NCI-H2029 (cell line): Measurements from ENCODE around the gene KIF20B.
A peak's percentile ranks its signal among the peaks of the same experiment; 100 is the strongest.

ENCODE experiments used
- DNase-seq: peaks from one replicate; lab custom pipeline; 2025; lab: John Stamatoyannopoulos, UW

The KIF20B gene, protein sequence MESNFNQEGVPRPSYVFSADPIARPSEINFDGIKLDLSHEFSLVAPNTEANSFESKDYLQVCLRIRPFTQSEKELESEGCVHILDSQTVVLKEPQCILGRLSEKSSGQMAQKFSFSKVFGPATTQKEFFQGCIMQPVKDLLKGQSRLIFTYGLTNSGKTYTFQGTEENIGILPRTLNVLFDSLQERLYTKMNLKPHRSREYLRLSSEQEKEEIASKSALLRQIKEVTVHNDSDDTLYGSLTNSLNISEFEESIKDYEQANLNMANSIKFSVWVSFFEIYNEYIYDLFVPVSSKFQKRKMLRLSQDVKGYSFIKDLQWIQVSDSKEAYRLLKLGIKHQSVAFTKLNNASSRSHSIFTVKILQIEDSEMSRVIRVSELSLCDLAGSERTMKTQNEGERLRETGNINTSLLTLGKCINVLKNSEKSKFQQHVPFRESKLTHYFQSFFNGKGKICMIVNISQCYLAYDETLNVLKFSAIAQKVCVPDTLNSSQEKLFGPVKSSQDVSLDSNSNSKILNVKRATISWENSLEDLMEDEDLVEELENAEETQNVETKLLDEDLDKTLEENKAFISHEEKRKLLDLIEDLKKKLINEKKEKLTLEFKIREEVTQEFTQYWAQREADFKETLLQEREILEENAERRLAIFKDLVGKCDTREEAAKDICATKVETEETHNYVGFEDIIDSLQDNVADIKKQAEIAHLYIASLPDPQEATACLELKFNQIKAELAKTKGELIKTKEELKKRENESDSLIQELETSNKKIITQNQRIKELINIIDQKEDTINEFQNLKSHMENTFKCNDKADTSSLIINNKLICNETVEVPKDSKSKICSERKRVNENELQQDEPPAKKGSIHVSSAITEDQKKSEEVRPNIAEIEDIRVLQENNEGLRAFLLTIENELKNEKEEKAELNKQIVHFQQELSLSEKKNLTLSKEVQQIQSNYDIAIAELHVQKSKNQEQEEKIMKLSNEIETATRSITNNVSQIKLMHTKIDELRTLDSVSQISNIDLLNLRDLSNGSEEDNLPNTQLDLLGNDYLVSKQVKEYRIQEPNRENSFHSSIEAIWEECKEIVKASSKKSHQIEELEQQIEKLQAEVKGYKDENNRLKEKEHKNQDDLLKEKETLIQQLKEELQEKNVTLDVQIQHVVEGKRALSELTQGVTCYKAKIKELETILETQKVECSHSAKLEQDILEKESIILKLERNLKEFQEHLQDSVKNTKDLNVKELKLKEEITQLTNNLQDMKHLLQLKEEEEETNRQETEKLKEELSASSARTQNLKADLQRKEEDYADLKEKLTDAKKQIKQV (N-terminal part only)

DNA sequence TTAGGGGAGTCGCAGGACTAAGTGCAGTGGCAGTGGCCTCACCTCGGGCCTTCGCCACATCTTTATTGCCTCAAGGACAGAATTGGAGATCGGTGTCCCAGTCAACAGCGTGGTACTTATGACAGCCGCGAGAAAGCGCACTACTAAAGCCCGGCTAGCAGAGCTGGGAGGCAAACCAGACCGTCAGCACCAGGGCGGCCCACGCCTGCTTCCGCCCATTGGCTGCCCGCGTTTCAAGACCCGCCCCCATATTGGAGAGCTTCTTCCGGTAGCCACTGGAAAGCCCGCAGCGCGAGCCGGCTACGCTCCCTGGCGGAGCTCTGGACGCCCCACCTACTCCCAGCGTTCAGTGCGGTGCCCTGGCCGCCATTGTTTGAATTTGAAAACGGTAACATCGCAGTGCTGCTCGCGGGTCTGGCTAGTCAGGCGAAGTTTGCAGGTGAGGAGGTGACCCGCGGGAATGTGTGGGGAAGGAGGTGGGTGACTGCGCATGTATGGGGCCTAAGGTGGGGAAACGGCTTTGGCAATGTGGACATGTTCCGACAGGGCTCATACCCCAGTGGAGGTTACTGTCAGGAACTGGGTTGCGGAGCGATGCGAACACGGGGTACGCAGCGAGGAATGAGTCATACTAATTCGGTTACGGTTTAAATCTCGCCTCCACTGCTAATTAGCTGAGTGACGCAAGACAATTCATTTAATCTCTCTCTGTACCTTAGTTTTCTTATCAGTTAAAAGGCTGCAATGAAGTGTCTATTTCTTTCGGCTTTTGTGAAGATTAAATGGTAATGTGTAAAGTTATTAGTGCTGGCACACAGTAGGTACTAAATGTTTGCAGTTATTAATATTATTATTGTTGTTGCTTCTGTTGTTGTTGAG, at the start of gene KIF20B:
KIF20B (plus strand) TSS at position 349 of the 879 bp plus-strand sequence. CDS start 3,705 bp downstream, outside the sequence.
- DNase-seq = peak; percentile 89

DNA sequence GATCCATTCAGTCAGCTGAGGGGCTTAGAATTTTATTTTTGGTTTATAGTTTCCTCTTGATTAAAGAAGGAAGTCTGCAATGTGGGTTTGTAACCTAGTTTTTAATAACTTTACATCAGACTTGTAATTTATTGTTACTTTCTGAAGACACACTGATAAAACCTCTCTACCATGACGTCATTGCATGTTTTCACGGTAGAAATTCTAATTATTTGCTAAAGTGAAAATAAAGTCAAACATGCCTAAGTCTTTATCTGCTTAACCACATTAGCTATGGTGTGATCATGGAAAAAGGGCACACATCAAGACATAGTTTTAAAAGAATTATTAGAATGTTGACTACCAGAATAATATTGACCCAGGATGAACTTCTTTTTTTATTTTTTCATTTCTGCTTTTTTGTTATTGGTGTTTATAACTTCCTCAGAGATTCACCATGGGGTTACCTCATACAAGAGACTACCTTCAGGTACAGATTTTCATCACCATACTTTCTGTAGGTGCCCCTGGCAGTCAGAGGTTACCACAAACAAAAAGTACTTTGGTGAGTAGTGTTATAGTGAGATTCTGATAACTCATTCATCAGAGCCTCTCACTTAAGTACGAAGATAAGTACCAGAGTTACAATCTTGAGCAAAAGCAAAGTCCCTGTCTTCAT, 49.3 kb upstream of the KIF20B start:
- DNase-seq = no peak

DNA sequence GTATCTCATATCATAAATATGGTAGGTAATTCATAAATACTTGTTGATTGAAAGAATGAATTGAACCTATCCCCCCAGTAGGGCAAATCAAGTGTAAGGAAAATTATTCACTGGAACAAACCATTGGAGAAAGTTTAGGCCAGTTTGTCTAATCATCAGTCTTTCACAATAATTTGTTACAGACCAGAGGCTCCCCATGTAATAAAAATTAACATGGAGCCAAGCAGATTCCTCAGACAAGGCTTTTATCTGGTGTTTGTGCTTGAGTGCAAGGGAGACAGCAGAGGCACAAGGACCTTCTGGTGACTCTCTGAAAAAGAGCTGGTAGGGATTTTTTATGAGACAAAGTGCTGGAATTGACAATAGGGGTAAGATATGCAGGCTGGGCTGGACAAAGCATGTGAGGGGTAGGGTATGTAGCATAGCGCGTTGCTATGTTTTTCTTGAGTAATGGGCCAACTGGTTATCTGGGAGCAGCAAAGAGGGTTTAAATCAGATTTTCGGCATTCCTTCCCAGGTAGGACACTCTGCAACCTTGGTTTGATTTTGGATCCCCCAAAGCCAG, 48.5 kb upstream of the KIF20B start:
- DNase-seq = no peak

DNA sequence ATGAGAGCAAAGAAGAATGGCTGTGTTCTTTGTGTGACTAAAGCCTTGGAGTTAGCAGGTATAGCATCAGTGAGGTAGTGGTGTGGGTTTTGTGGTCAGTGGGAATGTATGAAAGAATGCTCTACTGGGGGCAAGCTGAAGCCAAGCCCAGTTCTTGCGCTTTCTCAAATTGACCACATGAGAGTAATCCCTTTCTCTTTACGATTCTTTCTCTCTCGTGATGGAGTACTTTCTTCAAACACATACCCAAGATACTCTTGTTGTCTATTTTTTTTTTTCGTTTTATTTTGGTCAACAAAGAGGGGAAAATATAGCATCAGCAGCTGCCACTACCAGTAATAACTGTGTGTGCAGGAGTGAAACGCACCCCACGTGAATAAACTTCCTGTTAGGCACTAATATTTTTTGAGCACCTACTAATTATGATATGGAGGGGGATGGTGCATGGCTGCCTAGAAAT, 48.0 kb upstream of the KIF20B start:
- no peak for DNase-seq

DNA sequence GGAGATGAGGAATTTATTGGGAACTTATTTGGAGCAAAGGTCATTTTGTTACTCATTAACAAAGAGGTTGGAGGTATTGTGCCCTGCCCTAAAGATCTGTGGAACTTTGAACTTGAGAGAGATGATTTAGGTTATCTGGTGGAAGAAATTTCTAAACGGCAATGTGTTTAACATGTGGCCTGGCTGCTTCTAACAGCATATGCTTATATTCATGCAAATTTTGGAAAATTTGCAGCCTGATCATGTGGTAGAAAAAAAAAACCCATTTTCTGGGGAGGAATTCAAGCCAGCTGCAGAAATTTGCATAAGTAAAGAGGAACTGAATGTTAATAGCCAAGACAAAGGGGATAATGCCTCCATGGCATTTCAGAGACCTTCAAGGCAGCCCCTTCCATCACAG, 45.7 kb upstream of the KIF20B start:
- no peak for DNase-seq

DNA sequence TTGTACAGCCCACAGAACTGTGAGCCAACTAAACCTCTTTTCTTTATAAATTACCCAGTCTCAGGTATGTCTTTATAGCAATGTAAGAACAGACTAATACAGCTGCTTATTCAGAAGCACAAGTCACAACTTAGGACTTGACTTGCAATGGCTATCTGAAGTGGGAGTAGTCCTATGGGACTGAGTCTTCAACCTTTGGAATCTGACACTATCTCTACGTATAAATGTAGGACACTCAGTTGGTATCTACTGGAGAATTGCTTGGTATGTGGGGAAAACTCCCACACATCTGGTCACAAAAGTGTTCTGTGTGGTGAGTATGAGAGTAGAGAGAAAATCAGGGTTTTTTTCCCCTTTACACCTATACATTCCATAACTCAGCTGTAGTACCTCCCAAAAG, 44.1 kb upstream of the KIF20B start:
- DNase-seq = no peak

DNA sequence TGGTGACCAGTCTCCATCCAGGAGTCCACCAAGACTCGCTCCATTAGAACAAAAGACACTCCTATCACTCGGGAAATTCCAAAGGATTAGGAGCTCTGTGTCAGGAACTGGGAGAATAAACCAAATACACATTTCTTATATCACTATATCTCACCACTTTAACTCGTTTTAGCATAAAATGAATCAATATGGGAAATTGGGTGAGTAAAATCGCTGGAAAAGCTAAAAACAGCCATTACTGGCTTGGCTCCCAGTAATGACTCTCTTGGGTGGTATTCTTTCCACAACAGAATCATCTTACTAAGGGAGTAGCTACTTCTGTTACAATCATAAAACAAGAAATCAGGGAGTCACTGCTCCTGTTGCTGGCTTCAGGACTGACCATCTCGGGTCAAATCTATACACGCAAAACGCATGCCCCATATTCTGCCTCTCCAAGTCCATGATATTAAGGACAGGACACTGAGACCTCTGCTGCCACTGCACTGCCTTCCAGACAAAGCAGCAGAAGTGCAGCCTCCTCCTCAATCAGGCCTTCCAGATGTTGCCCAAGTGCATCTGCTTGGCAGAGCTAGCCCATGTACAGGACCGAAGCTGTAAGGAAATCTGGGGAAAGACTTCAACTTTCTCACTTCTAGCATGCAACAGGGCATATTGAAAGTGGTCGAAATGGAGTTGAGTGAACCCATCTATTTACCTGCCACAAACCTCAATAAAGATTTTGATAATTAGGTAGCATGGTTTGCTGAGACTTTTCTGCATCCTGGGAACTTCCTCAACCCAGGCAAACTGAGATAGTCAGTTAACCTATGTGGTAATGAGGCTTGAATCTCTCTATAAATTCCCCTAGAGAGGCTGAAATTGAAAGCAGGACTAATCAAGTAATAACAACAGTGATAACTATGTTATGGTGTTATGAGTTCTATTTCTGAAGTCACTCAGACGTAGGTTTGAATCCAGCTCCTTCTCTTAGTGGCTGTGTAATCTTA, 42.0 kb upstream of the KIF20B start:
- DNase-seq = no peak

DNA sequence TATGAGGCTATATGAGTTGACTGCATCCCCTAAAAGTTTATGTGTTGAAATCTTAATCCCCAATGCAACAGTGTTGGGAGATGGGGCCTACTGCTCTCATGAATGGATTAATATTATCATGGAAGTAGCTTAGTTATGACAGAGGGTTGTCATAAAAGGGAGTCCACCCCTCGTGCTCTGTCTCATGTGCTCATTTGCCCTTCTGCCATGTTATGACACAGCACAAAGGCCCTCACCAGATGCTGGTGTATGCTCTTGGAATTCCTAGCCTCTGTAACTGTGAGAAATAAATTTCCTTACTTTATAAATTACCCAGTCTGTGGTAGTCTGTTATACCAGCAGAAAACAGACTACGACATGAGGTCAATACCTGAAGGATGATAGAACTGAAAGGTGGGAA, 38.8 kb upstream of the KIF20B start:
- no peak for DNase-seq

DNA sequence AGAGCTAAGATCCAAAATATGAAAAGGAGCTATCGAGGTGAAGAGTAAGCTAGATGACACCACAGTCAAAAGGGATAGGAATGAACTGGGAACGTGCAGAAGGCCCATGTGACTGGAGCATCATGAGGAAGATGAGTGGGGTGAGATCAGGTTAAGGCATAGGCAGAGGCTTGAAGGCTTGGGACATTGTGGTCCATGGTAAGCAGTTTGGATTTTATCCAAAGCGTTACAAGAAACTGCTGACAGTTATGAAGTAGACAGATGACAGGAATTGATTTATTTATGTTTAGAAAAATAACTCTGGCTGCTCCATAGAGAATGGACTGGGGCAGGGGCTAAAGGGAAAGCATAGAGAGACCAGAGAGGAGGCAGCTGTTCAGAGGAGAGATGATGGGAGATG, 38.2 kb upstream of the KIF20B start:
- DNase-seq = no peak

DNA sequence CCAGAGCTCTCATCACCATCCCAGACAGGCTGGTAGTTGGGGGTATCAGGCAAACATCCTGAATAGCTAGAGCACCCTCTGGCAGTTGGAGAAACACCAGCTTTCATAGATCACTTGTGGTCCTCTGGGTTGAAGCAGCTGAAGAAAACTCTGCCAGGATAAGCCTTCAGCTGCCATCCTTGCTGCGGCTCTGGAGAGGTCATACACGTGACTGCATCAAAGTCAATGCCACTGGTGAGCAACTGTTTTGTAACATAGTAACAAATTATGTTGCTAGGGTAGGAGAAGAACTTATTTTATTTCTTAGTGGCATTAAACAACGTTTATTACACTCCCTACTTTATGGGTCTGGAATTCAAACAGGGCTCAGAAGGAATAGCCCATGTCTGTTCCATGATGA, 37.2 kb upstream of the KIF20B start:
- DNase-seq = no peak

DNA sequence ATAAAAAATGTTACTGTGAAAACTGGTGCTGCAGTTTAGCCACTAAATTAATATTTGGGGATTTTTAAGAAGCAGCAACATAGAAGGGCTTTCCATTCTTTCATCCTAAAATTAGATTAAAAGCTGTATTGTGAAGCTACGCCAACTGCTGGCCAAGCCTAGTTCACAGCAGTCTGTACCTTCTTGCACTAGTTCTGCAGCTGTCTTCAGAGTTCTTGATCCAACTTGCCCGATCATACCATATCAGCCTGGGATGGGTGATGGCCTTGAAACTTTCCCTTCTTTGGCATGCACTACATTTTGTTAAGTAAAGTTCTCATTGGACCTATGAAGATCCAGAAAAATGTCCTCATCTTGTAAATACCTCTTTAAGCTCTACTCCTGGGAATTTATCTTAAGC, 36.1 kb upstream of the KIF20B start:
- no peak for DNase-seq

DNA sequence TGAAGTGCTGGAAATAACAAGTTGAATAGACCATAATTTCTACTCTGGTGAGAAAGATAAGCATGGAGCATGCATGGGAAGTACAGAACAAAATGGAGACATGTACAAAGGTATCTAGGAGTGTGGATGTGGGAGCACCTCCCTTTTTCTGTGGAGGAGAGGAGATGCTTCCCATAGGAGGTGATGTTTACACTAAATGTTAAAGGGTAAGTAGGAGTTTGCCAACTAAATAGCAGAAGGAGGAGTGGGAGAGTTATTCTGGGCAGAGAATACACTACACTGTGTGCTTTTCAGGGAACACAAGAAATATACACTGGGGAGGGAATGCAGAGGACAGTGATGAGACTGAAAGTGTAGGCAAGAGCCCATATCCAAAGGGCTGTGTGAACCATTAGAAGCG, 35.3 kb upstream of the KIF20B start:
- no peak for DNase-seq

DNA sequence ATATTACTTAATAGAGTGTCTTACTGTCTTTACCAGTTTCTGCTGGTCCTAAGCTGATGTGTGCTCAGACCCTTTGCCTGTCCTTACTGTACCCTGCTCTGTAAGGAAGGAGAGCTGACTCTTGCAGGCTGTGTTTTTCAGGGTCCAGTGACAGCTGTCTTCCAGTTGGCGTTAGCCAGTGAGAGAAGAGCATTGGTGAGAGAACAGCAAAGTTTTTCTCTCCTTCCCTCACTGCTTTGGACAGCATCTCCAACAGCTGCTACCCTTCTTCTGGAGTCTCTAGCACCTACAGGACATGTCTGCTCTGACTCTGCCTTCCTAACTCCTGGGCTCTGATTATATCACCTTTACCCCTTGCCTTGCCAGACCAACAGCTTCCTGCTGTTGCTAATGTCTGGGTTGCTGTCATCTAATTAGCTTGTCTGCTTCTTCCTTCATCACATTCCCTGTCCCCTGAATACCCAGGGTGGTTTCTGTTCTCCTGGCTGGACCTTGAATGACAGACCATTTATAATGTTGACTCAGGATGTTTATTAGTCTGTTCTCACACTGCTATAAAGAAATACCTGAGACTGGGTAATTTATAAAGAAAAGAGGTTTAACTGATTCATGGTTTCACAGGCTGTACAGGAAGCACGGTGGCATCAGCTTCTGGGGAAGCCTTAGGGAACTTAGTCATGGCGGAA, 32.9 kb upstream of the KIF20B start:
- DNase-seq = no peak

DNA sequence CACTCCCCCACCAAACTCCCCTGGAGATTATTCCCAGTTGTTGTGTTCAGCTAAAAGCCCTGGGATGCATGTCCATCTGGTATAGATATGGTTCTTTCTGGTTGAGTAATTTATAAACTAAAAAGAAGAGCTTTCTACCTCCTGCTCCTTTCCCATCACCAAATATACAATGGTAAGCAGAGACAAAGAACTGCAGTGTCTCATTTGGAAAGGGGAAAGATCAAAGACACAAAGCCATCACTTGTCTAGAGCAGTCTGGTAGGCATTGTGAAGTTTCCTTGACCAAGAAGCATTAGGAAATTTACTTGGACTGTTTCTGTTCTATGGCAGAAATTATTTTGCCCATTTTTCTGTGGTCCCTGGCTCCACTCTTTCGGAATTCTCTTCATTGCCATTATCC, 31.4 kb upstream of the KIF20B start:
- DNase-seq = no peak

DNA sequence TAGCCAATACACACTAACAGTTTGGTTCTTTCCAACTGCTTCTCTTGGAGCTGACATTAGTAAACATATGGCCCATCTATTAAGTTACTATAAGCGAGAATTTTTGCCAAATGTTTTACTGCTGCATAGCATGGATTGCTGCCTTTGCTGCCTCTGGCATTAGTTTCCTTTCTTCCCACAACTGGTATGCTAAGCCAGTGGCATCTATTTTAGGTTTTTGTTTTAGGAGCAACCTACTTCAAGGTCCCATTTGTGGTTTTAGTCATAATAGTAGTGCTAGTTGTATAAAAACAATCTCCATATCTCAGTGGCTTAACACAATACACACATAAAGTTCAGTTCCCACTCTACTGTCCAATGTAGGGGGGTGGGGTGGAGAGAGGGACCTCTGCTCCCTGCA, 30.5 kb upstream of the KIF20B start:
- no peak for DNase-seq

DNA sequence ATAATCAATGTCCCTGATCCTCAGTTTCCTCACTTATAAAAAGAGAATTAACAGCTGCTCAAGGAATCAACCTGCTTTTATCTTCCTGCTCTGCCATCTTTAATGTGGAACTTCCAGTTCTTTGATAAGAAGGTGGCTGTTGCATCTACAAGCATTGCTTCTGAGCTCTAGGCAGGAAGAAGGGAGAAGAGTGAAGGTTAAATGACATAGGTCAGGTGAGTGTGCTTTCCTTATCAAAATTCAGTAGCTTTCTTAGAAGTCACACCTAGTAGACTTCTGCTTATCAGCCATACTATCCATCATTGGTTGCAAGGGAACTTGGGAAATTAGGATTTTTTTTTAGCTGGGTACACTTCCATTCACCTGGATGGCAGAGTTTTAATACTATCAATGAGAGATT, 24.0 kb upstream of the KIF20B start:
- DNase-seq = no peak

DNA sequence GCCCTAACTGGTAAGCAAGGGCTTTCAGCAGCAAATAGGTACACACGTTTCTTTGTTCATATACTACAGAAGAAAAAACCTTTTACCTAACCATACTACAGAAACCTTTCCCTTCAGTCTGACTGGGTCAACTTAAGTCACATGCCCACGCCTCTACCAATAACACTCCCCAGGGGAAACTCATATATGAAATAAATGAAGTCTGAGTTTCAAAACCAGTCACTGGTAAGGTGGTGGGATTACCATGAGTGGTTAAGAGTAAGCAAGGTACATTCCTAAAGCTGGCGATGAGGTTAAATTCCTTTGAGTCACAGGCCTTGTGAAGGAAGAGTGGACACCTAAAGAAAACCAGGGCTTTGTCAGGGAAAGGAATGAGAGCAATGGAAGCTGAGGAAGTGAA, 21.4 kb upstream of the KIF20B start:
- DNase-seq = no peak

DNA sequence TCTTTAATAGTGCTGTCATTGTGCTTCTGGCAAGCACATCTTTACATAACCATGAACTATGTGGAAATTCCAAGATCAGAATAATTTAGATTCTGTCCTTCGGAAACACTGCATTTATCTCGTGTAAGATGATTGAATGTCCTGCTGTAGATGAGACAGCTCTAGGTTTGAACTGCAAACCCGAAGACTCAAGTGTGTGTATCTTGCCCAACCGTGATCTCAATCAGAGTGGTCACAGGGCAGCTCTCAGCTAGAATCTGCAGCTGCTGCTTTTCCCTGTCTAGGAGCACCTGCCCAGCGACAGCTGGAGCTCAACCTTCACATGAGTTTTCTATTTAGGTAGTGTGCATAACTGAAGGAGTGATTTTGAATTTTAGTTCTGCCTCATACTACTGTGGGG, 17.5 kb upstream of the KIF20B start:
- DNase-seq = peak; percentile 0

DNA sequence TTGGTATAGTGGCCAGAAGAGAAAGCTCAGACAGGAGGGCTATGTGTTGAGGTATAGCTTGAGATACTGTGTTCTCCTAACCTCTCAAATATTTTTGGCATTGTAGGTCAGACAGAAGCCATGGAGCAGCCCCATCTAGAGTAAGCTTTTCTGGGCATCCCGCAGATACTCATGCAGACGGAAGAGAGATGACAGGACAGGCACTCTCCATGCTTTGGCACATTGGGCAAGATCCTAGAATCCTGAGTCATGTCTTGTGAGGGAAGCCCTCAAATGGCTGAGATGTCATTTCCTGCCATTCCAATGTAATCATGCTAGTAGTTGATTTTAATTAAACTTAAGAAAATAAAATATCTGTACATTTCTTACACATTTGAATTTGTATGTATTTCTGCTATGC, 16.8 kb upstream of the KIF20B start:
- no peak for DNase-seq
